ENCODE results near the gene KCNQ1. TPM values are rescaled to one million over a fixed set of nuclear protein-coding genes. Genes with fewer than 3 reads are reported as not detected.

Gene KCNQ1
- total and polyA plus RNA-seq, 9 of the 15 experiments (the other 6 are each of a cell fraction or from before 2014, with no cell fraction given): 0.44 TPM; not detected in 8

- TF ChIP-seq, protein P1, sequence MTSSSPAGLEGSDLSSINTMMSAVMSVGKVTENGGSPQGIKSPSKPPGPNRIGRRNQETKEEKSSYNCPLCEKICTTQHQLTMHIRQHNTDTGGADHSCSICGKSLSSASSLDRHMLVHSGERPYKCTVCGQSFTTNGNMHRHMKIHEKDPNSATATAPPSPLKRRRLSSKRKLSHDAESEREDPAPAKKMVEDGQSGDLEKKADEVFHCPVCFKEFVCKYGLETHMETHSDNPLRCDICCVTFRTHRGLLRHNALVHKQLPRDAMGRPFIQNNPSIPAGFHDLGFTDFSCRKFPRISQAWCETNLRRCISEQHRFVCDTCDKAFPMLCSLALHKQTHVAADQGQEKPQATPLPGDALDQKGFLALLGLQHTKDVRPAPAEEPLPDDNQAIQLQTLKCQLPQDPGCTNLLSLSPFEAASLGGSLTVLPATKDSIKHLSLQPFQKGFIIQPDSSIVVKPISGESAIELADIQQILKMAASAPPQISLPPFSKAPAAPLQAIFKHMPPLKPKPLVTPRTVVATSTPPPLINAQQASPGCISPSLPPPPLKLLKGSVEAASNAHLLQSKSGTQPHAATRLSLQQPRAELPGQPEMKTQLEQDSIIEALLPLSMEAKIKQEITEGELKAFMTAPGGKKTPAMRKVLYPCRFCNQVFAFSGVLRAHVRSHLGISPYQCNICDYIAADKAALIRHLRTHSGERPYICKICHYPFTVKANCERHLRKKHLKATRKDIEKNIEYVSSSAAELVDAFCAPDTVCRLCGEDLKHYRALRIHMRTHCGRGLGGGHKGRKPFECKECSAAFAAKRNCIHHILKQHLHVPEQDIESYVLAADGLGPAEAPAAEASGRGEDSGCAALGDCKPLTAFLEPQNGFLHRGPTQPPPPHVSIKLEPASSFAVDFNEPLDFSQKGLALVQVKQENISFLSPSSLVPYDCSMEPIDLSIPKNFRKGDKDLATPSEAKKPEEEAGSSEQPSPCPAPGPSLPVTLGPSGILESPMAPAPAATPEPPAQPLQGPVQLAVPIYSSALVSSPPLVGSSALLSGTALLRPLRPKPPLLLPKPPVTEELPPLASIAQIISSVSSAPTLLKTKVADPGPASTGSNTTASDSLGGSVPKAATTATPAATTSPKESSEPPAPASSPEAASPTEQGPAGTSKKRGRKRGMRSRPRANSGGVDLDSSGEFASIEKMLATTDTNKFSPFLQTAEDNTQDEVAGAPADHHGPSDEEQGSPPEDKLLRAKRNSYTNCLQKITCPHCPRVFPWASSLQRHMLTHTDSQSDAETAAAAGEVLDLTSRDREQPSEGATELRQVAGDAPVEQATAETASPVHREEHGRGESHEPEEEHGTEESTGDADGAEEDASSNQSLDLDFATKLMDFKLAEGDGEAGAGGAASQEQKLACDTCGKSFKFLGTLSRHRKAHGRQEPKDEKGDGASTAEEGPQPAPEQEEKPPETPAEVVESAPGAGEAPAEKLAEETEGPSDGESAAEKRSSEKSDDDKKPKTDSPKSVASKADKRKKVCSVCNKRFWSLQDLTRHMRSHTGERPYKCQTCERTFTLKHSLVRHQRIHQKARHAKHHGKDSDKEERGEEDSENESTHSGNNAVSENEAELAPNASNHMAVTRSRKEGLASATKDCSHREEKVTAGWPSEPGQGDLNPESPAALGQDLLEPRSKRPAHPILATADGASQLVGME (CRISPR knock-in tag; IDR thresholded peaks at IDR 0.05): no peak
- TF ChIP-seq MAX (CRISPR knock-in tag; IDR thresholded peaks at IDR 0.05): peak; percentile 34; the same call in 1 of the 2 replicates
- TF ChIP-seq MLLT1 (IDR thresholded peaks at IDR 0.05): no peak
- no peak for TF ChIP-seq SIN3B (IDR thresholded peaks at IDR 0.05; ENCODE audit: low read depth)
- TF ChIP-seq FIP1L1 (IDR thresholded peaks at IDR 0.05; ENCODE audit: low read depth, low read length, poor library complexity, severe bottlenecking): no peak
- no peak for TF ChIP-seq ZNF263 (CRISPR knock-in tag; IDR thresholded peaks at IDR 0.05; ENCODE audit: borderline replicate concordance)
- TF ChIP-seq E2F6 (IDR thresholded peaks at IDR 0.05; ENCODE audit: borderline replicate concordance in 1 of 2, extremely low read depth in 1 of 2, insufficient read depth in 1 of 2, insufficient read length in 1 of 2, low read depth in 1 of 2, low read length in 1 of 2, poor library complexity in 1 of 2, severe bottlenecking in 1 of 2): peak in 1 of 2 experiments; percentile 43
These were observed 414.3 kb downstream of the KCNQ1 start (continued) for GRCh38 chr11:2858995-2859698.
